ENCODE results near the gene SH3GL2. TPM values are rescaled to one million over a fixed set of nuclear protein-coding genes. Genes with fewer than 3 reads are reported as not detected.

The SH3GL2 gene
- total RNA-seq, 1 donor from 2014 or later = under 0.01 TPM

DNA sequence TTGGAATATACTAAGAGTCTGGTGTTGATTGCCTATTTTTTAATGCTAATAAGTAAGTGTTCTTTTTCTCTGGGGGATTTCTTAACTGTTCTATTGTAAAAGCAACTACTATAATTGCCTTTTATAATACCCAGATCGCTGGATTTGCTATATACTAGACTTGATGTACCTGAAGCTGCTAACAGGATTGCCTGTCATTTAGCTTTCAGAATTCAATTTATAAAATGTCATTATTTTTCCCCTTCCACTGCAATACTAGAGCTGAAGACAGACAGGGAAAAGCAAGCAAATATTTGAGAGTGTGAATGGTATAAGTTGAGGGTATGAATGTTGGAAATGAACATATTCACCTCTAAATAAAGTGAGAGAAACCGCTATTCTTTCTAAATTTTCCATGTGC, 115.5 kb downstream of the SH3GL2 start:
- Histone ChIP-seq H3K27ac (ENCODE audit: low read depth, low read length) (no peak overlapping the region), H3K4me3 (ENCODE audit: low read length in 3 of 3) (no peak overlapping the region), H3K27me3 (ENCODE audit: control insufficient read depth in 3 of 3, insufficient read depth in 3 of 3, low read length in 3 of 3) (no peaks in the 10 kb centered on the region), H3K9ac (ENCODE audit: low read depth in 1 of 3, low read length in 3 of 3) (no peak overlapping the region), H3K4me1 (ENCODE audit: control insufficient read depth in 3 of 3, insufficient read depth in 3 of 3, low read length in 3 of 3) (no peaks in the 10 kb centered on the region), H3K9me3 (ENCODE audit: control insufficient read depth in 3 of 3, low read length in 3 of 3) (no peaks in the 10 kb centered on the region), H3K36me3 (ENCODE audit: control insufficient read depth in 3 of 3, insufficient read depth in 3 of 3, low read length in 3 of 3) (no peaks in the 10 kb centered on the region)

DNA sequence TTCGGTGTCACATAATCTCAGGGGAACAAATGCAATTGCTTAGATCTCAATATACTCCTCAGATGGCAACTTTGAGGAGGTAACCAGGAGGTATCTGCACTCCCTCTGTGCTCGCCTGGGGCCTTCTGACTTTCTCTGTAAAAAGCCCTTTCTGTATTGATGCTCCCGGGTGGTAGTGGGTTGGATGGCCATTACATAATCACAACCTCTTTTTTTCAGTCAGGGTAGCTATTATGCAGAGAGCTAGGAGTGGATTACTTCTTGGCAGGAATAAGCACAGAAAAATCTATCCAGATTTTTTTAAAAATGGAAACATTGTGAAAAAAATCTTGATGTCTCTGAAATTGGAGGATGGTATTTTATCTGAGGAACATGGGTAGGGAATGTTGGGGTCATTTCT, 116.6 kb downstream of the SH3GL2 start:
- H3K27ac ChIP-seq (ENCODE audit: low read depth, low read length) = no peak overlapping the region

GRCh38 chr9:17699615-17700330, 120.9 kb downstream of the SH3GL2 start:
- H3K4me3 ChIP-seq (ENCODE audit: low read length in 3 of 3) = no peak overlapping the region
- no peaks in the 10 kb centered on the region for H3K36me3 ChIP-seq (ENCODE audit: control insufficient read depth in 3 of 3, insufficient read depth in 3 of 3, low read length in 3 of 3)
- H3K4me1 ChIP-seq (ENCODE audit: control insufficient read depth in 3 of 3, insufficient read depth in 3 of 3, low read length in 3 of 3) = no peaks in the 10 kb centered on the region
- no peak overlapping the region for H3K27ac ChIP-seq (ENCODE audit: low read depth, low read length)
- no peak overlapping the region for H3K9ac ChIP-seq (ENCODE audit: low read depth in 1 of 3, low read length in 3 of 3)
- no peaks in the 10 kb centered on the region for H3K27me3 ChIP-seq (ENCODE audit: control insufficient read depth in 3 of 3, insufficient read depth in 3 of 3, low read length in 3 of 3)
- H3K9me3 ChIP-seq (ENCODE audit: control insufficient read depth in 3 of 3, low read length in 3 of 3) = no peaks in the 10 kb centered on the region

More for the DNA sequence above, 116.6 kb downstream of the SH3GL2 start:
- Histone ChIP-seq H3K9ac (ENCODE audit: low read depth in 1 of 3, low read length in 3 of 3) (no peak overlapping the region), H3K9me3 (ENCODE audit: control insufficient read depth in 3 of 3, low read length in 3 of 3) (no peaks in the 10 kb centered on the region), H3K4me3 (ENCODE audit: low read length in 3 of 3) (no peak overlapping the region), H3K4me1 (ENCODE audit: control insufficient read depth in 3 of 3, insufficient read depth in 3 of 3, low read length in 3 of 3) (no peaks in the 10 kb centered on the region), H3K27me3 (ENCODE audit: control insufficient read depth in 3 of 3, insufficient read depth in 3 of 3, low read length in 3 of 3) (no peaks in the 10 kb centered on the region), H3K36me3 (ENCODE audit: control insufficient read depth in 3 of 3, insufficient read depth in 3 of 3, low read length in 3 of 3) (no peaks in the 10 kb centered on the region)

GRCh38 chr9:17706347-17706746, 127.5 kb downstream of the SH3GL2 start:
- H3K36me3 ChIP-seq (ENCODE audit: control insufficient read depth in 3 of 3, insufficient read depth in 3 of 3, low read length in 3 of 3) = no peaks in the 10 kb centered on the region
- H3K4me1 ChIP-seq (ENCODE audit: control insufficient read depth in 3 of 3, insufficient read depth in 3 of 3, low read length in 3 of 3) = no peaks in the 10 kb centered on the region
- no peak overlapping the region for H3K4me3 ChIP-seq (ENCODE audit: low read length in 3 of 3)
- H3K27ac ChIP-seq (ENCODE audit: low read depth, low read length) = no peak overlapping the region
- no peak overlapping the region for H3K9ac ChIP-seq (ENCODE audit: low read depth in 1 of 3, low read length in 3 of 3)
- no peaks in the 10 kb centered on the region for H3K27me3 ChIP-seq (ENCODE audit: control insufficient read depth in 3 of 3, insufficient read depth in 3 of 3, low read length in 3 of 3)
- no peaks in the 10 kb centered on the region for H3K9me3 ChIP-seq (ENCODE audit: control insufficient read depth in 3 of 3, low read length in 3 of 3)

DNA sequence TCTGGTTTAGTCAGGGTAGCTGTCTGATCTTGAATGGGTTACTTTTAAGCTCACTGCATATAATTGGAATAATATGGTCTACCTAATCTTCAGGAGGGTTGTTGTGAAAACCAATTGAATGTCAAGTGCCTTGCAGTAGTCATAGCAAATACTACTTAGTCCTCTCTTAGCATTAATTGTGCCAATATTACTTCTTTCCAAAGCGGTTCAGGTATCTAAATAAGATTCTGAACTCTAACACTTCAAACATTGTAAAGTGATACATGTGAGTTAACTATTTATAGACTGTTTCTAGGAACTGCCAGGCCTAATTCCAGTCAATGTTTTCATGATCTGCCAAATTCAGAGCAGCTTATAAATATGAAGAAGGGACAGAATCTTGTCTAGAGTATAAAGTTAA, 140.2 kb downstream of the SH3GL2 start:
- H3K4me3 ChIP-seq (ENCODE audit: low read length in 3 of 3) = no peak overlapping the region
- no peak overlapping the region for H3K27ac ChIP-seq (ENCODE audit: low read depth, low read length)
- no peaks in the 10 kb centered on the region for H3K36me3 ChIP-seq (ENCODE audit: control insufficient read depth in 3 of 3, insufficient read depth in 3 of 3, low read length in 3 of 3)
- no peaks in the 10 kb centered on the region for H3K4me1 ChIP-seq (ENCODE audit: control insufficient read depth in 3 of 3, insufficient read depth in 3 of 3, low read length in 3 of 3)
- H3K9ac ChIP-seq (ENCODE audit: low read depth in 1 of 3, low read length in 3 of 3) = no peak overlapping the region
- no peaks in the 10 kb centered on the region for H3K9me3 ChIP-seq (ENCODE audit: control insufficient read depth in 3 of 3, low read length in 3 of 3)
- no peaks in the 10 kb centered on the region for H3K27me3 ChIP-seq (ENCODE audit: control insufficient read depth in 3 of 3, insufficient read depth in 3 of 3, low read length in 3 of 3)

DNA sequence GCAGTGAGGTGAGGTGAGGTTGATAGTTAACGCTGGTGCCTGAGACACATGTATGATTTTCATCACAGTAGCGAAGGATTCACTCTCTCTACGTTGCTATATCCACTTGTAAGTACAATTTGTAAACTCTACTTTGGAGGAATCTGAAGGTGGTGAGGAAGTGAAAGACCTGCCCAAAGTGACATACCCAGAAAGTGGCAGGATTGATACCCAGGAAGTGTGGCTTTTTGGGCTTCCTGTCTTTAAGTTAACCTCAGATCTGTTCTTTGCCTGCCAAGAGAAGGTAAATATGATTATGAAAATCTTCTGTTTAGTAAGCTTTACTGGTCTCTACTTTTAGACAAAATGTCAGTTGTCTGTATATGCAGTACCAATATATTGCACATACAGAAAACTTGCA, 143.1 kb downstream of the SH3GL2 start:
- Histone ChIP-seq H3K4me3 (ENCODE audit: low read length in 3 of 3) (no peak overlapping the region), H3K27ac (ENCODE audit: low read depth, low read length) (no peak overlapping the region), H3K4me1 (ENCODE audit: control insufficient read depth in 3 of 3, insufficient read depth in 3 of 3, low read length in 3 of 3) (no peaks in the 10 kb centered on the region), H3K9ac (ENCODE audit: low read depth in 1 of 3, low read length in 3 of 3) (no peak overlapping the region), H3K36me3 (ENCODE audit: control insufficient read depth in 3 of 3, insufficient read depth in 3 of 3, low read length in 3 of 3) (no peaks in the 10 kb centered on the region), H3K27me3 (ENCODE audit: control insufficient read depth in 3 of 3, insufficient read depth in 3 of 3, low read length in 3 of 3) (no peaks in the 10 kb centered on the region), H3K9me3 (ENCODE audit: control insufficient read depth in 3 of 3, low read length in 3 of 3) (no peaks in the 10 kb centered on the region)

- no peaks in the 10 kb centered on the region for H3K9me3 ChIP-seq (ENCODE audit: control insufficient read depth in 3 of 3, low read length in 3 of 3)
- no peaks in the 10 kb centered on the region for H3K4me1 ChIP-seq (ENCODE audit: control insufficient read depth in 3 of 3, insufficient read depth in 3 of 3, low read length in 3 of 3)
- H3K36me3 ChIP-seq (ENCODE audit: control insufficient read depth in 3 of 3, insufficient read depth in 3 of 3, low read length in 3 of 3) = no peaks in the 10 kb centered on the region
- no peak overlapping the region for H3K9ac ChIP-seq (ENCODE audit: low read depth in 1 of 3, low read length in 3 of 3)
- H3K27me3 ChIP-seq (ENCODE audit: control insufficient read depth in 3 of 3, insufficient read depth in 3 of 3, low read length in 3 of 3) = no peaks in the 10 kb centered on the region
- no peak overlapping the region for H3K4me3 ChIP-seq (ENCODE audit: low read length in 3 of 3)
- H3K27ac ChIP-seq (ENCODE audit: low read depth, low read length) = no peak overlapping the region
Measured at GRCh38 chr9:17723656-17724055, 144.8 kb downstream of the SH3GL2 start.

DNA sequence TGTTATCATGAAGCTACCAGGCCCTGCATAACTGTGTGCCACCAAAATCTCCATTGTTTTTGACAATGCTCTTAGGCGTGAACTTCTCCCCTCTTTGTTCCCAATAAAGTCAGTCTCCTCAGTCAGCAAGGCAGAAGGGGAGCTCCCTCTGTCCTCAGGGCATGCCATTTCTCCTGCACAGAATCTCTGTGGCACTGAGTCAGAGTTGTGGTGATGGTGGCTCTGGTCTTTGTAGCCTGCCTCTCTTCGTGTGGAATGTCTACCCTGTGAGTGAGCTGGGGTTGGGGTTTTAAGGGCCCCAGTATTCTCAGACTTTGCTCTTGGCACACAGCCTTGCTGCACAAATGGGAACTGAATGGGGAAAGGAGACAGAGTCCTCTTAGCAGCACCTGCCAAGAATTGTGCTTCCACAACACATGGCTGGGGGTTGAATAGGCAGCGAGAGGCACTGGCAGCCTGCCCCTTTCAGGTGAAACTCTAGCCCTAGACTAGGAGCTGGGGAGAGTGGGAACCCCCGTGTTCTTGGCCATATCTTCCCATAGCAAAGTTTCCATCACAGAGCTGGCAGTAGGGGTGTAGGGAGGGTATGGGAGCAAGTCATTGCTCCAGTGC, 146.6 kb downstream of the SH3GL2 start:
- Histone ChIP-seq H3K9me3 (ENCODE audit: control insufficient read depth in 3 of 3, low read length in 3 of 3) (no peaks in the 10 kb centered on the region), H3K9ac (ENCODE audit: low read depth in 1 of 3, low read length in 3 of 3) (no peak overlapping the region), H3K27ac (ENCODE audit: low read depth, low read length) (no peak overlapping the region), H3K27me3 (ENCODE audit: control insufficient read depth in 3 of 3, insufficient read depth in 3 of 3, low read length in 3 of 3) (no peaks in the 10 kb centered on the region), H3K4me1 (ENCODE audit: control insufficient read depth in 3 of 3, insufficient read depth in 3 of 3, low read length in 3 of 3) (no peaks in the 10 kb centered on the region), H3K36me3 (ENCODE audit: control insufficient read depth in 3 of 3, insufficient read depth in 3 of 3, low read length in 3 of 3) (no peaks in the 10 kb centered on the region), H3K4me3 (ENCODE audit: low read length in 3 of 3) (no peak overlapping the region)

- Histone ChIP-seq H3K36me3 (ENCODE audit: control insufficient read depth in 3 of 3, insufficient read depth in 3 of 3, low read length in 3 of 3) (no peaks in the 10 kb centered on the region), H3K4me3 (ENCODE audit: low read length in 3 of 3) (no peak overlapping the region)
Measured at GRCh38 chr9:17726298-17726697, 147.4 kb downstream of the SH3GL2 start.

DNA sequence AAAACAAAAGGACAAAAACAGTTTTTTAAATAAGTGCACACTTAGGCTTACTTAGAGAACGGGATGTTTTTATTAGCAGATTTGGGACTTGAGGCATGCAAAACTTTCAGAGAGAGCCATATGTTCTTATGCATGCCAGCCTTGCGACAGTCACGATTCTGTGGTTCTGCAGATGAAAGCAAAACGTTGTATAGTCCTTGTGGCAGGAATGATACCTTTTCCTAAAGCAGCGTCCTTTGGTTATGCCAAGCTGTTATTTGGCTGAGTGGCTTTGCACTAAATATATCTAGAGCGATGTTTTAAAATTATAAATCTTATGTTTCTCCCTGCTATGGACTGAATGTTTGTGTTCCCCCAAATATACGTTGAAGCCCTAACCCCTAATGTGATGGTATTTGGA, 152.0 kb downstream of the SH3GL2 start:
- Histone ChIP-seq H3K4me3 (ENCODE audit: low read length in 3 of 3) (no peak overlapping the region), H3K9me3 (ENCODE audit: control insufficient read depth in 3 of 3, low read length in 3 of 3) (no peaks in the 10 kb centered on the region), H3K36me3 (ENCODE audit: control insufficient read depth in 3 of 3, insufficient read depth in 3 of 3, low read length in 3 of 3) (no peaks in the 10 kb centered on the region), H3K4me1 (ENCODE audit: control insufficient read depth in 3 of 3, insufficient read depth in 3 of 3, low read length in 3 of 3) (no peaks in the 10 kb centered on the region), H3K9ac (ENCODE audit: low read depth in 1 of 3, low read length in 3 of 3) (no peak overlapping the region), H3K27ac (ENCODE audit: low read depth, low read length) (no peak overlapping the region), H3K27me3 (ENCODE audit: control insufficient read depth in 3 of 3, insufficient read depth in 3 of 3, low read length in 3 of 3) (no peaks in the 10 kb centered on the region)

More at GRCh38 chr9:17726298-17726697, 147.4 kb downstream of the SH3GL2 start:
- no peak overlapping the region for H3K9ac ChIP-seq (ENCODE audit: low read depth in 1 of 3, low read length in 3 of 3)
- H3K9me3 ChIP-seq (ENCODE audit: control insufficient read depth in 3 of 3, low read length in 3 of 3) = no peaks in the 10 kb centered on the region
- H3K27ac ChIP-seq (ENCODE audit: low read depth, low read length) = no peak overlapping the region
- no peaks in the 10 kb centered on the region for H3K4me1 ChIP-seq (ENCODE audit: control insufficient read depth in 3 of 3, insufficient read depth in 3 of 3, low read length in 3 of 3)
- no peaks in the 10 kb centered on the region for H3K27me3 ChIP-seq (ENCODE audit: control insufficient read depth in 3 of 3, insufficient read depth in 3 of 3, low read length in 3 of 3)

Measured in skeletal muscle tissue (tissue), 4 donors.